Measurements from ENCODE around the gene ESRP2. TPM values are rescaled to one million over a fixed set of nuclear protein-coding genes. Genes with fewer than 3 reads are reported as not detected.

Gene ESRP2
- total and polyA plus RNA-seq, 12 donors: 0.07 to 1.0 (median 0.44) TPM

GRCh38 chr16:68217506-68217905 is 18.4 kb downstream of the ESRP2 start:
- Histone ChIP-seq H3K4me1 (peaks cover 0 to 16% (median 0%) of the 10 kb centered on the region in 9 donors), H3K27ac (no peak overlapping the region), H3K9me3 (no peaks in the 10 kb centered on the region), H3K27me3 (no peaks in the 10 kb centered on the region), H3K36me3 (peaks cover 0 to 46% (median 0%) of the 10 kb centered on the region in 9 donors), H3K4me3 (no peak overlapping the region)
- TF ChIP-seq CTCF (IDR thresholded peaks at IDR 0.05): no peak
- 87 to 92% methylated on average over 4 of the region's 4 CpGs for WGBS, 2 donors
- intact Hi-C loops (cut with DNase I): no loop called here
- DNase-seq (no peak), ATAC-seq (no peak)

GRCh38 chr16:68216240-68216639 is 19.7 kb downstream of the ESRP2 start:
- intact Hi-C loops (cut with DNase I): no loop called here
- Histone ChIP-seq H3K4me1 (peaks cover 0 to 16% (median 0%) of the 10 kb centered on the region in 9 donors), H3K27me3 (no peaks in the 10 kb centered on the region), H3K4me3 (no peak overlapping the region), H3K36me3 (peaks cover 0 to 35% (median 0%) of the 10 kb centered on the region in 9 donors), H3K27ac (no peak overlapping the region), H3K9me3 (no peaks in the 10 kb centered on the region)
- TF ChIP-seq CTCF (IDR thresholded peaks at IDR 0.05): no peak
- no peak for DNase-seq
- WGBS, 2 donors: 93 to 95% methylated on average over 3 of the region's 3 CpGs
- ATAC-seq: no peak

- H3K9me3 ChIP-seq: no peaks in the 10 kb centered on the region
- peaks cover 0 to 27% (median 0%) of the 10 kb centered on the region in 9 donors for H3K36me3 ChIP-seq
- H3K27ac ChIP-seq: peak overlapping the region in 1 of 10 donors; percentile 32
- TF ChIP-seq CTCF (IDR thresholded peaks at IDR 0.05): no peak
- H3K27me3 ChIP-seq: no peaks in the 10 kb centered on the region
- DNase-seq (no peak), ATAC-seq (no peak)
- H3K4me1 ChIP-seq: peaks cover 0 to 16% (median 0%) of the 10 kb centered on the region in 9 donors
- WGBS, 2 donors: 97 to 100% methylated on average over 1 of the region's 1 CpG
- intact Hi-C loops (cut with DNase I): no loop called here
- no peak overlapping the region for H3K4me3 ChIP-seq
Measured at GRCh38 chr16:68215302-68215701, 20.6 kb downstream of the ESRP2 start.

- peaks cover 0 to 16% (median 0%) of the 10 kb centered on the region in 9 donors for H3K4me1 ChIP-seq
- 69 to 78% methylated on average over 3 of the region's 3 CpGs for WGBS, 2 donors
- H3K27me3 ChIP-seq: no peaks in the 10 kb centered on the region
- no peaks in the 10 kb centered on the region for H3K9me3 ChIP-seq
- no peak for TF ChIP-seq CTCF (IDR thresholded peaks at IDR 0.05)
- no peak overlapping the region for H3K4me3 ChIP-seq
- ATAC-seq: peak in 2 of 8 donors; percentile 61 to 65
- no peak for DNase-seq
- peaks cover 0 to 25% (median 0%) of the 10 kb centered on the region in 9 donors for H3K36me3 ChIP-seq
- intact Hi-C loops (cut with DNase I): no loop called here
- H3K27ac ChIP-seq: peak overlapping the region in 1 of 10 donors; percentile 32
Measured at GRCh38 chr16:68214726-68215125, 21.2 kb downstream of the ESRP2 start.

Data from heart right ventricle (tissue), 16 donors.